GM19238 (cell line): Measurements from ENCODE around the gene KMT2E.
"Not testable (repeated sequence)": the region's sequence is repeated elsewhere in the genome, so short reads cannot be mapped to it uniquely, and the experiment has no call there.

Experiments
- DNase-seq: peaks from one replicate; pipeline ENCODE4 v3.0.0; 2011; ENCODE audit warnings: low spot score; ENCODE audit not compliant: insufficient read length

The KMT2E gene

GRCh38 chr7:105022458-105022857 is 8.5 kb downstream of the KMT2E start:
- no peak for DNase-seq

GRCh38 chr7:105024734-105025133 is 10.7 kb downstream of the KMT2E start:
- DNase-seq = no peak

- no peak for DNase-seq
These were observed 12.7 kb downstream of the KMT2E start for GRCh38 chr7:105026750-105027149.

- DNase-seq = no peak
These were observed 13.3 kb downstream of the KMT2E start for GRCh38 chr7:105027176-105027853.

GRCh38 chr7:105028004-105028403 is 14.0 kb downstream of the KMT2E start:
- DNase-seq = no peak

GRCh38 chr7:105028941-105029340 is 14.9 kb downstream of the KMT2E start:
- not testable (repeated sequence) for DNase-seq

- DNase-seq = no peak
These were observed 16.4 kb downstream of the KMT2E start for GRCh38 chr7:105030447-105030846.

- DNase-seq = no peak
These were observed 18.7 kb downstream of the KMT2E start for GRCh38 chr7:105032553-105033214.

- DNase-seq = no peak
These were observed 21.3 kb downstream of the KMT2E start for GRCh38 chr7:105035349-105035748.

GRCh38 chr7:105036217-105037168 is 22.5 kb downstream of the KMT2E start:
- no peak for DNase-seq

- no peak for DNase-seq
These were observed 23.3 kb downstream of the KMT2E start for GRCh38 chr7:105037319-105037718.

- DNase-seq = no peak
These were observed 30.6 kb downstream of the KMT2E start for GRCh38 chr7:105044449-105045070.

- DNase-seq = no peak
These were observed 32.4 kb downstream of the KMT2E start for GRCh38 chr7:105046414-105046813.

GRCh38 chr7:105047932-105048331 is 33.9 kb downstream of the KMT2E start:
- DNase-seq = no peak

- DNase-seq = no peak
These were observed 36.5 kb downstream of the KMT2E start for GRCh38 chr7:105050493-105050892.

GRCh38 chr7:105050899-105051298 is 36.9 kb downstream of the KMT2E start:
- not testable (repeated sequence) for DNase-seq

- no peak for DNase-seq
These were observed 41.1 kb downstream of the KMT2E start for GRCh38 chr7:105055084-105055483.

- DNase-seq = no peak
These were observed 41.6 kb downstream of the KMT2E start for GRCh38 chr7:105055621-105056020.

- DNase-seq = no peak
These were observed 43.5 kb downstream of the KMT2E start for GRCh38 chr7:105057472-105057871.

GRCh38 chr7:105060437-105060836 is 46.4 kb downstream of the KMT2E start:
- no peak for DNase-seq

- DNase-seq = no peak
These were observed 46.9 kb downstream of the KMT2E start for GRCh38 chr7:105060923-105061322.

GRCh38 chr7:105065104-105065503 is 51.1 kb downstream of the KMT2E start:
- DNase-seq = no peak
